Measurements from ENCODE around the gene EMILIN2.
A peak's percentile ranks its signal among the peaks of the same experiment; 100 is the strongest.
"Not testable (repeated sequence)": the region's sequence is repeated elsewhere in the genome, so short reads cannot be mapped to it uniquely, and the experiment has no call there.

The EMILIN2 gene

DNA sequence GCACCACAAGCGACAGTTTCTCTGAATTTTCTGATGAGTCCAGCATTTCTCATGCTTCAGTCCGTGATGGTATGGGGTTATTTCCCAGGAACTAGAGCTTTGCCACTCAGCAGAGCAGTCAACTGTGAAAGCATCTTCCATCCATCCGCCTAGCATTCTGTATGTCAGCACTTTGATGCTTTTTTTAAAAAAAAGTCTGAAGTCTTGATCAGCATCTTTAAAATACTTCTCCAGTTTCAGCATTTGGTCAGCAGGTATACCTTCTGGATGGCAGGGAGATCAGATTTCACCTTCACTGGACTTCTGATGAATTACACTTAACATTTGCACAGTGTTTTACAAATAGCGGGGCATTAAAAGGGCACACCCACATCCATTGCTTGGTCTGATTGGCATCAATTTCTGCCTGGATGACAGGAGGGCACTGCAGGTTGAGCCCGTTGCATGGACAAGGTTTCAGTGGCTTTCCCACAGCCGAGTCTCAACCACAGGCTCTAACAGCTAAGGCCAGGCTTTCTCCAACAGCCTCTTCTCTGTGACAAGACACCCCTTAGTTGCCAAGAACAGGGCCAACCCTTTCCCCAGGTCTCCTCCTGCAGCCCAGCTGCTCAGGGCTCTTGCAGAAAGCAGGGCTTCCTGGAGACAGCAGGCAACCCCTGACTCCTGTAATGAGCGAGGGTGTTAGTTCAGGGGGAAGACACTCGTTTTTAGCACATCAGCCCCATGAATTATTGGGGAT, 54.0 kb downstream of the EMILIN2 start:
- DNase-seq (ENCODE audit: low spot score): no peak

DNA sequence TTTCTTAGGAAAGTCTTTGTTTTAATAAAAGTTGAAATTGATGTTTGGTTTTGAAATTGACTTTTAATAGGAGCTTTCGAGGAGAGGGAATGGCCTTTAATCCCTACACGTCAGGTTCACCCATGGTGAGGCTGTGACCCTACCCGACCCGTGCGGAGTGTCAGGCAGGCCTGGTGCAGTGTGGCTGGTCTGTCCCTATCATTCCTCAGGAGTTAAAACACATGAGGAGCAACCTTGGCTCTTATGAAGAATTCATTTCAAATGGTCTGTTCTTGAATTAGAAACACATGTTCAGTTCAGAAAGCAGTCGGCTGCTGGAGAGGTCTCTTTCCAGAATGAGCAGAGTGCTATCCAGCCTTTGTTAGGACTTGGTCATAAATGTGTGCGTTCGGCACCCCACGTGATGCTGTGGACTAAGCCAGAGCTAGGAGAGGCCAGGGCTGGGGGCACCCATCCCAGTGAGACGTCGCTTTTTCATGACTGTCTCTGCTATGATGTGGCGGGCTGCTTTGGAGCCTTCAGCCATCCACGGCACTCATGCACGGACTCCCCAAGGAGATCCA, 54.7 kb downstream of the EMILIN2 start:
- no peak for DNase-seq (ENCODE audit: low spot score)

DNA sequence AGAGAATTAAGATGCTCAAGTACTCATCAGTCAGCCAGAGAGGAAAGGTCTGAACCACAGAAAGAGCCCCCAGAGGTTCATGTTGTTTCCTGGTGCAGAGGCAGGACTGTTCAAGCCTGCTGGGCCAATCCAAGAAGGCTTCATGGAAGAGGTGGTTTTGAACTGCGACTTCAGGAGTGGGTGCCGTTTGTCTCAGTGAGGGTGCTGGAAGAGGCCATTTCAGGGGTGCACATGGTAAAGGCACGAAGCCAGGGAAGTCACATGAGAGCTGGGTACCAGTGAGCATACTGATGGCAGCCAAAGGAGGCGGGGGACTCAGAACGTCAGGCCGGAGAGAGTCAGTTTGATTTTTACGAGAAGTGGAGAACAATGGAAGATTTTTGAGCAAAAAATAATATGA, 55.5 kb downstream of the EMILIN2 start:
- DNase-seq (ENCODE audit: low spot score): no peak

DNA sequence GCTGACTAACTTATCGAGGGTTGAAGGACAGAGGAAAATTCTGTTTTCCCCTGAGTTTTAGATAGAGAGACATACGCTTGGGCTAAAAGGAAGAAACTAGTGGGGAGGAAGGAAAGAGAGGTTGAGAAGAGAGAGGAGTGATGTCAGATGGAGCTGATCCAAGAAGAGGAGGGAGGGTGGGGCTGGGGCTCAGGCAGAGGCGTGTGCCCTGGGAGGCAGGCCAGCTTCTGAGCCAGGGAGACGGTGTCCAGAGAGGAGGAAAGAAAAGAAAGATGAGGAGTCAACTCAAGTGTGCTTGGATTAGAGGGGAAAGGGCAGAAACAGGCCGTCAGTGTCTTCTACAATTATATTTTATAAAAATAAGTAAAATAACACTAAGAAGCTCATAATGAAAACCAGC, 56.2 kb downstream of the EMILIN2 start:
- no peak for DNase-seq (ENCODE audit: low spot score)

DNA sequence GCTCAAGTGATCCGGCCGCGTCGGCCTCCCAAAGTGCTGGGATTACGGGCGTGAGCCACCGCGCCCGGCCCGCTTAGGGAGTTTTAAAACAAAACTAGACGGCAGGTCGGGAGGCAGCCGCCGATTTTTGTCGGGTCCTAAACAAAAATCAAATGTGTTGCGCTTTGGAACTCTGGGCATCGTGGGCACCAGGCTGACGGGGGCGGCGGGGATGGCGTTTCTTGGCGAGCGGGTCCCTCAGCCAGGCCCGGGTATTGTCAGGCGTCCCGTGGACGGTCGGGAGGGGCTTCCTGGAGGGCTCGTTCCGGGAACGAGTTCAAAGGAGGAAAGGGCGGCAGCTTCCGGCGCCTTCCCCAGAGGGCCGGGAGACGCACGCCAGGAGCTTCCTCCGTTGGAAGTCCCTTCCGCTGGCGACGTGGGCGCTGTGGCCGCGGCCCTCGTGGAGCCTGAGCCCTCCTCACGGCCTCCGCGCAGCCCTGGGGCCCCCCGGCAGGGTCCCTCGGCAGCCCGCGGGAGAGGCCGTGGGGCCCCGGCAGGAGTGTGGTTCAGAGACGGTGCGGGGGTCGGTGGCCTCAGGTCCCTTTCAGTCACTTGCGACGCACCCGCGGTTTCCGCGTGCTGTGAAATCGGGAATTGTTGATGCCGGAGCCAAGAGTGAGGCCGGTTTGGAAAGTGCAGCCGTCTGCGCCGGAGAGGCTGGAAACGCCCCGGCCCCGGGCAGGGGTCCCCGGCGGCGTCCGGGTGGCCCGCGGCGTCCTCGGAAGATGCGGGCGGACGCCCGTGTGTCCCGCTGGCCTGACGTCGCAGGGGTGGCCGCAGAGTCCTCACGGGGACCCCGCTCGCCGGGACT, 59.3 kb downstream of the EMILIN2 start:
- peak; percentile 62 for DNase-seq (ENCODE audit: low spot score)

DNA sequence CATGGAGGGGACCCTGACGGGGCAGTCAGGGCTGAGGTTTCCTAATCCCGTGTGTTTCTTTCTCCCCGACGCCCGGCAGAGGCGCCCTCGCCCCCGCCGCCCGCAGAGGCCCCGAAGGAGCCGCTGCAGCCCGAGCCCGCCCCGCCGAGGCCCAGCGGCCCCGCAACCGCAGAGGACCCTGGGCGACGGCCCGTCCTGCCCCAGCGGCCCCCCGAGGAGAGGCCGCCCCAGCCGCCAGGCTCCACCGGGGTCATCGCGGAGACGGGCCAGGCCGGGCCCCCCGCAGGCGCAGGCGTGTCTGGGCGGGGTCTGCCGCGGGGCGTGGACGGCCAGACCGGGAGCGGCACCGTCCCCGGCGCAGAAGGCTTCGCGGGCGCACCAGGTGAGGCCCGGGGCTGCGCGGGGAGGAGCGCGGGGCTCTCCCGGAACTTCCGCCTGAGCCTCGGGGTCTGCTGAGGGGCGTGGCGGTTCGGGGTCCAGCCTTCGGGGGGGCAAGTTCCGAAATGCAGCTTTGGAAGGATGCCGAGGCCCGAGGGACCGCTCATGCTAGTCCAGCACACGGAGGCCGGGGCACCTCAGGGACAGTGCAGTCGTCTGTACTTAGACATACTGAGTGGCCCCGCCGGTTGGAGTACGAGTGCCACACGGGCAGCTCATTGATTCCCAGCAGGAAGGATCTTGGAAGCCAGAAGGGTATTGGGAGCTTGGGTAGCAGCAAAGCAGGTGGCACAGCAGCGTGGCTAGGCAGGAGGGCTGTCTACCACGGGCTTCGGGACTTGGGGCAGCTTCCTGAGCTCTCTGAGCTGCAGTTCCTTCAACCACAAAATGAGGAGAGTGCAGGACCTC, 60.1 kb downstream of the EMILIN2 start:
- peak; percentile 49 for DNase-seq (ENCODE audit: low spot score)

DNA sequence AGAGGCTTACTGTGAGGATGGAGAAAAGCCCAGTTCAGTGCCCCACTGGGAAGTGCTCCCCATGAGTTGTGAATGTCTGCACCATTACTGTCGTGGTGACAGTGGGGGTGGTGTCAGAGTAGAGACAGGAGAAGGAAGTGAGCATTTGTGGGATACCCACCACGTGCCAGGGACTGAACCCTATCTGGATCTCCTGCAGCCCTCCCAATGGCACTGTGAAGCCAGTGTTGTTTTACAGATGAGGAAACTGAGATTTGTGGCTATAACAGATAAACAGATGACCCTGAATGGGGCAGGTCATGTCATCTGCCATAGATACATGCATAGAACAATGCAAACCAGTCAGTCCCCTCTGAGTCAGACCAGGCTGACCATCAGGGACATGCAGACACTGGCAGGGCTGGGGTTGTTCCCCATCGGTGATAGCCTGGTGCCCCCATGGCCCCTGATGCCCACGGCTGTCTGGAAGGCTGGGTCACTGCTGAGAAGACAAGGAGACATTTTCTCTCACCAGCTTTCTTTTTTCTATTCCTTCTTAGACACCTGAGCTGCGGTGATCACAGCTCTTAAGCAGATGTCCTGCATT, 60.8 kb downstream of the EMILIN2 start:
- DNase-seq (ENCODE audit: low spot score): no peak

DNA sequence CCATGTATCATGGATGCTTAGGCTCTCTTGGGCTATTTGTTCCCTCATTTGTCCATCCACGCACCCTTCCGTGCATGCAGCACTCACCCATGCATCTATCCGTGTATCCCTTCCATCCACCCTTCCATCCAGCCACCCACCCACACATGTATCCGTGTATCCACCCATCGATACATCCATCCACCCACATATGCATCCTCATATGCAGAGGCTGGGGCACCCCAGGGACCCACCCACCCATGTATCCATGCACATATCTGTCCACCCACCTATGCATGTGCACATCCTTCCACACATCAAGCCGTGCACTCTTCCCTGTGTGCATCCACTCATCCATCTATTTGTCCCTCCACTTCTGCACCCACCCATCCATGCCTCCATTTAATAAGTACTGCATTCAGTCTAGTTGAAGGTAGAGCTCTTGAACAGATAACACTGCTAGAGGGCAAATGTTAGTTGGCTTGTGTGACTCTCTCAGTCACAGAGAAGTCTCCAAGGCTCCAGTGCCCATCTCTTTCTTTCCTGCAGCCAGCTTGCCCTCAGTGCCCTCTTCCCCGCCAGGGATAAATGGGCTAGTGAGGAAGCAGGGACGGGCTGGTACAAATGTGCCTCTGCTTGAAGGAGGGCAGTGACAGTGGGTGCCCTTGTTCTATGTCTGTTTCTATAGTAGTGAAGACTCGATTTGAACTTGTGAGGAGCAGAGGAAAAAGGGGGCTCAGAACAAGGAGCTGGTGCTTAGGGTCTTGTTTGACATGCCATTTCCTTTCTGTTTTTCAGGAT, 61.5 kb downstream of the EMILIN2 start:
- DNase-seq (ENCODE audit: low spot score): no peak

DNA sequence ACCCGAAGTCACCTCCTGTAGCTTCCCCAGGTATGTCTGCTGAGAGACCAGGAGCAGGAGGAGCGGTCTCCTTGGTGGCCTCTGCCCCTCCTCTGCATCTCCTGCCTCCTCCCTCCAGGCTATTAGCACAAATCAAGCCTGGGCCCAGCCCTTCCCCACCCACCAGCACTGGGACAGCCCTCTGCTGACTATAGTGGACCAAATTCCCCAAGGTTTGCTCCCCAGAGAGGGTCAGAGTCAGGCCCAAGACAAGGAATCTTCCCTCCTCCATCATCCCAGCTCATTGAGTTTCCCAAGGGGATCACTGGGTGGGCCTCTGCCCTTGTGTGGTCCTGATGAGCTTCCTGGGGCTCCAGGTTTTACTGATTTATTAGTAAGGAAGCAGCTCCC, 62.1 kb downstream of the EMILIN2 start:
- DNase-seq (ENCODE audit: low spot score): no peak

DNA sequence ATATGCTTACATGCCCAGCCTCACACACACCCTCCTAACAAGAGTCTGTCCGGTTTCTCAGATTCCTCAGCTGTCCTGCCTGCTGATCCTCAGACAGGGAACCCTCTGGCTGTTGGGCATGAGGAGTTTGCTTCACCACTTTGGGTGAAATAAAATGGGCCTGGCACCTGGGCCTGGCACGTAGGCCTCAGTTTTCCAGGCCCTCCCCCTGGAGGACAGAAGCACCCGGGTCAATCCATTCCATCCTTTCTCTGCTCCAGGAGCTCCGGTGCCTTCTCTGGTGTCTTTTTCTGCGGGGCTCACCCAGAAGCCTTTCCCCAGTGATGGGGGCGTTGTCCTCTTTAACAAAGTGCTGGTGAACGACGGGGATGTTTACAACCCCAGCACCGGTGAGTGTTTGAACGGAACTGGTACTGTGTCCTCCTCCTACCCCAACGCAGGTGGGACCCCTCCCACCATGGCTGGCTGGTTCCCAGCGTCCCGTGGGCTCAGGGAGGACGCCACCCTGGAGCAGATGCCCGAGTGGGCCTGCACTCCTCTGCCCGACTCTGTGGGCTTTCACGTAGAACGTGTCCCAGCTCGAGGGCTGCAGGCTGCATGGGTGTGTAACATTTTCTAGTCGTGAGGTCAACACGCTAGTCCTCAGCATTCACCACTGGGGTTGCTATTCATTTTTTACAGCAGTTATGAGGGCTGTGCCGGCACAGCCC, 62.8 kb downstream of the EMILIN2 start:
- no peak for DNase-seq (ENCODE audit: low spot score)

DNA sequence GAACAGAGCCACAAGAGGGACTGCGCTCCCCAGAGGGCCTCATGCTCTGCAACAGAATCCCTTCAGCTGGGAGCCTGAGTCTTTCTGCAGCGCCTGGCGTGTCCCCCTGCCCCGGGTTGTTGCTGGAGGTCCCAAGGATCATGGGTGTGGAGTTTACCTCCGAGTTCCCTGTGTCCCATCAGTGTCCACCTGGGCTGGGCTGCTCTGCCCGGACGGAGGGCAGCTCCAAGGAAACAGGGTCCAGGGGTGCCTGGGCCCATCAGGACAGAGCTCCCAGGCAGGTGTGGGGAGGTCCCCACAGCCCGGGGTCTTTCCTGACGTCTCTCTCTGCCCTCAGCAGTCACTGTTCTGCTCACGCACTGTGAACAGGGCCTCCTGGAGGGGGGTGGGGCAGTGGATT, 63.5 kb downstream of the EMILIN2 start:
- DNase-seq (ENCODE audit: low spot score): no peak

DNA sequence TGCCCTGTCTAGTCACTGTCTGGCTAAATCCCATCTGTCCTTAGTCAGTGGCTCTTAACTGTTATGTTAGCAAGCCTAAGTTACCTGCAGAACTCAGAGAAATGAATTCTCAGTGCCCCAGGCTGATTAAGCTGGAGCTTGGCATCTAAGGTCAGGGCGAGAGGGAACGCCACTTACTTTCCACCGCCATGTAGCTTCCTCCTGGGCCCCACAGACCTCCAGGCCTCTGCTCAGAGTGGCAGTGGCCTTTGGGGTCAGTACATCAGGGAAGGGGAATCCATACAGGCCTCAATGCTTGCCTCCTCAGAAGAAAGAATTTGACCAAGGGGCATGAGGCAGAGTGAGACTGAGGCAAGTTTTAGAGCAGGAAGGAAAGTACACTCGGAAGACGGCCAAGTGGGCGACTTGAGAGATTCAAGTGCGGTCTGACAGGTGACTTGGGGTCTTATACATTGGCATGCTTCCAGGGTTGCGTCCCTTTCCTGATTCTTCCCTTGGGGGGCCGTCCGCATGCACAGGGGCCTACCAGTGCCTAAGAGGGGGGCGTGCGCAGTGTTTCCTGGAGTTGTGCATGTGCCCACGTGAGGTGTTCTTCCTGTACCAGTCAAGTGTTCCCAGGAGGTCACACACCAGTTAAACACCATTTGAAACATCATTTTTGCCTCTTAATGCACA, 64.1 kb downstream of the EMILIN2 start:
- no peak for DNase-seq (ENCODE audit: low spot score)

DNA sequence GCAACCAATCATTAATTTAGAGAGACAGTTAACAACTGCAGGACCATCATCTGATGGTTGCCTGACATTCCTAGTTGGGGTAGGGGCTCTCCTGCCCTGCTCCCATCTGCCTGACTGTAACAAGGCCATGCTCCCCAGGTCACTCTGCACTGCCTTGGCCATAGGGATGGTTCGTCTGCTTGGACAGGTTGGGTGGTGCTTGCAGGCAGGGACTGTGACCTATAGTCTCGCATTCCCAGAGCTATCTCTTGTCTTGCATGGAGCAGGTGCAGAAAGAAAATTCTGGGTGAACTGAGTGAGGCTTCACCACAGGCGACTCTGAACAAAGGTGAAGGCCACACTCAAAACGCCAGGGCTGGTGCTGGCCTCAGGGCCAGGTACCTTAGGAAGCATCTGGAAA, 64.7 kb downstream of the EMILIN2 start:
- DNase-seq (ENCODE audit: low spot score): no peak

DNA sequence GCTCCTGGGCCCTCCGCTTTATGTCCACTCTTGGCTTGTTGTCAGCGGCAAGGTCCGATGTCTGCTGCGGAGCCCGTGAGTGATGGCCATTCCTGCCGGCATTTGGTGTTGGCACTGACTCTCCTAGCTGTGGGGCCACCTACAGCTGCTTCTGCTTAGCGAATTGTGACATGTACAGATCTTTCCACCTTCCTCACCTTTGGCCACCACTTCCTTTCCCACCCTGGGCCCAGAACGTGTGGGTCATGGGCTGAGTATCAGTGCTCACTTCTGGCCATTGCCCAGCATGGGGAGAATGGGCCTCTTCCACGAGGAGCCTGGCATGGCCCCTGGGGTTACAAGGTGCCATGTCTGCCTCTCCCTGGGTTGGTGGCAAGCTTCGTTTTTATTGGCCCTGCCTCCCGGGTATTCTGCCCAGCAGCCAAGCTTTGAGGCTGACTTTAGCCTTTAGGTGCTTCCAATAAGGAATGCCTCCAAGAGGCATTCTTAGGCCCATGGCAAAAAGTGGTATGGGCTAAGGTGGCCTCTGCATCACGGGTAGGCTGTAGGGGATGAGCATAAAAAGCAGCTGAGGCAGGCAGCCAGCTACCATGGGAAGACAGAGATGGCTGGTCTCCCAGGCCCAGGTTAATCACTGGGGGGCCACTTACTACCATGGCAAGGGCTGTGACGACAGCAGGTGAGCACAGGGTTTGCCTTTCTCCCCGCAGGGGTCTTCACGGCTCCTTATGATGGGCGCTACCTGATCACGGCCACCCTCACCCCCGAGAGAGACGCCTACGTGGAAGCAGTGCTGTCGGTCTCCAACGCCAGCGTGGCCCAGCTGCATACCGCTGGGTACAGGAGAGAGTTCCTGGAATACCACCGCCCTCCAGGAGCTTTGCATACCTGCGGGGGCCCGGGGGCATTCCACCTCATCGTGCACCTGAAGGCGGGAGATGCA, 65.8 kb downstream of the EMILIN2 start:
- no peak for DNase-seq (ENCODE audit: low spot score)

DNA sequence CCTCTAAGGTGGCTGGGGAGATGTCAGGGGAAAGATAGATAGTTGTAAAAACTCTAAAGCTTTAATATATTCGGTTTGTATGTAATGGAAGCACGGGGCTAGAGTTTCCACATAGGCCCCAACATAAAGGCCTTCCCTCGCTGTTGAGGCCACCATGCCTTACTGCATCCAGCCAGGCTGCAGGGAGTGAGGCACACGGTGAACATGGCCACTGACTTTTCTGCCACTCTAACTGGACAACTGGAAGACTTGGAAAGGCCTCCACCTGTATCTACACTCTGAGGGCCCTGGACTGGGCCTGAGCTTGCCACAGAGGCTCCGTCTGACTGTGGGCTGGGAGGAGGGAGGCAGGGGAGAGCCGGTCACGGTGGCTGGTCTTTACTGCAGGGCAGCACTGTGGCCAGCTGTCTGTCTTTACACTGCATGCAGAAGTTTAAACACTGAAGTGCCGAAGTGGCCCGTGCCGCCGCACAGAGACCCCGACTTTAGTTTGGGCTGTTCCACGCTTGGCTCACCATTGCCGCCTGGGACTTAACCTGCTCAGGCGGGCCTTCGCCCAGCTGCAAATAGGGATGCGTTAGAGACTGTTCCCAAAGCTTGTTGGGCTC, 66.7 kb downstream of the EMILIN2 start:
- no peak for DNase-seq (ENCODE audit: low spot score)

DNA sequence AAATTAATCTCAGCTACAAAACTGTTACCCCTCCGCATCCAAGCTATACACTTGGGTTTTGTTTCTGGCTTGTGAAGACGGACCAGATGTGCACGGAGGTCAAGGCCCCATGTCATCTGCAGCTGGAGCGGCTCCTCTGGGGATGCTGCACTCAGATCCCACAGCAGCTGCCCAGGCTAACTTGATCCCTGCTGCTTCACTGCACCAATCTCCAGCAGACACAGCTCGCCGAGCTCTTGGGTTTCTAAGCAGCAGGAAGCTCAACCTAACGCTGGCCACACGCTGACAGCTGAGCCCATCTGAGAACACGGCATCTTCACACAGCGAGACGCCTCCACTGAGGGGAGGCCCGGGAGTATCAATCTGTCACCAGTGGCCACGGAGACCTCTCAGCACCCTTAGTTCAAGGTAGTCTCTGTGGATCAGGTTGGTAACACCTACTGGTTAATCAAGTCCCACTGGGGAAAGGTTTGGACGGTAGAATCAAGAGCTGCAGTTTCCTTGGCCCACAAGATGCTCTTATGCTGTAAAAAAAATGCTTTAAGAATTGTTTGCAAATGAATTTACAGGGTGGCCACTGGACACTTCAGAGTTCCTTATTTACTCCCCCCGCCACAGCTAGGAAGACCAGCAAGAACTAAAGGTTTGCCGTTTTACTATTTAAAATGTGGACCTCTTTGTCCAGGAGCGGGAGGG, 67.5 kb downstream of the EMILIN2 start:
- no peak for DNase-seq (ENCODE audit: low spot score)

DNA sequence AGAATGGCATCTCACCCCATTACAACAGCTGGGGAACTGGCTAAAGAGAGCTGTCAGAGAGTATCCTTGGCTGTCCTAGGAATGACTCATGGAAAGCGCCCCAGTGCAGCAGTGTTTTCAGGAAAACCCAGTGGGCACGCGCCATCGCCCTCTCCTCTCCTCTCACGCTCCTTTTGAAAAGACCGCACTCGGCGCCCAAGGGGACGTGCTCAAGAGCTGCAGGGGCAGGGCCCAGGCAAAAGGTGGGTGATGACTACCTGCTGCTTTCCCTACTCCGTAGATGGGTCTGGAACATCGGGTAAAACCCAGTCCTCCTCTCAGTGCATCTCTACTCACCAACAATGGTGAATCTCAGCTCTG, 68.1 kb downstream of the EMILIN2 start:
- no peak for DNase-seq (ENCODE audit: low spot score)

DNA sequence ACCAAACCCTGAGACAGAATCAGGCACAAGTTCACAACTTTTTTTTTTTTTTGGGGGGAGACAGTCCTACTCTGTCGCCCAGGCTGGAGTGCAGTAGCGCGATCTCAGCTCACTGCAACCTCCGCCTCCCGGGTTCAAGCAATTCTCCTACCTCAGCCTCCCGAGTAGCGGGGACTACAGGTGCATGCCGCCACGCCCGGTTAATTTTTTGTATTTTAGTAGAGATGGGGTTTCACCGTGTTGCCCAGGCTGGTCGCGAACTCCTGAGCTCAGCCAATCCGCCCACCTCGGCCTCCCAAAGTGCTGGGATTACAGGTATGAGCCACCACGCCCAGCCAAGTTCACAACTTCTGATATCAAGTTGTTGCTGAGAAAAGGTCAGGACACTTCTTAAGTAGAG, 68.7 kb downstream of the EMILIN2 start:
- not testable (repeated sequence) for DNase-seq (ENCODE audit: low spot score)

Data from CD4-positive, alpha-beta T cell treated with Interleukin-2 at 100 ng/mL for 4 hours (primary cell).